C4-2B (cell line): Measurements from ENCODE around the gene NAGPA.
"Not testable (repeated sequence)": the region's sequence is repeated elsewhere in the genome, so short reads cannot be mapped to it uniquely, and the experiment has no call there.

Experiments
- CTCF ChIP-seq: fragments of 450-650 bp; conservative IDR thresholded peaks from 2 replicates; pipeline ENCODE4 v1.5.1; 2017; ENCODE audit warnings: mild to moderate bottlenecking
- ZFX ChIP-seq: fragments of 450-650 bp; IDR thresholded peaks from 2 replicates; pipeline ENCODE4 v1.6.1; 2017

- TF ChIP-seq CTCF, ZFX: not testable (repeated sequence)
Observed at GRCh38 chr16:5044581-5044980, 10.8 kb upstream of the NAGPA start.
